SU-DHL-6 (cell line): ENCODE data around the gene MED14.

Experiments used
- H2AFZ ChIP-seq: fragments of 200-600 bp; sonication (generic); 2 replicates; pipeline ENCODE4 v1.6.1; 2014; ENCODE audit warnings: low read depth, mild to moderate bottlenecking, moderate library complexity, mixed read lengths, antibody characterized with exemption, low read length; ENCODE audit not compliant: severe bottlenecking
- H3F3A ChIP-seq: fragments of 200-600 bp; shearing (Covaris generic); 2 replicates; pipeline ENCODE4 v1.6.0; 2016; ENCODE audit warnings: antibody characterized with exemption, mild to moderate bottlenecking; ENCODE audit not compliant: insufficient read depth
- H3K27ac ChIP-seq: fragments of 200-600 bp; sonication (generic); 2 replicates; pipeline ENCODE4 v1.5.1; 2016; ENCODE audit warnings: low read depth, mild to moderate bottlenecking, low read length, moderate library complexity, mixed read lengths
- H3K27me3 ChIP-seq: fragments of 200-600 bp; sonication (generic), shearing (Covaris generic); 2 replicates; pipeline ENCODE4 v1.6.0; 2014; ENCODE audit warnings: mild to moderate bottlenecking, low read length
- H3K36me3 ChIP-seq: fragments of 200-600 bp; sonication (generic); 2 replicates; pipeline ENCODE4 v1.6.1; 2014; ENCODE audit warnings: mild to moderate bottlenecking, low read length, mixed read lengths
- H3K4me2 ChIP-seq: fragments of 300-600, 200-600 bp; shearing (Covaris generic), sonication (generic); 2 replicates; pipeline ENCODE4 v1.6.0; 2014; ENCODE audit warnings: low read length, low read depth, mild to moderate bottlenecking; ENCODE audit not compliant: poor library complexity, severe bottlenecking
- H3K4me3 ChIP-seq: fragments of 200-600 bp; sonication (generic); 2 replicates; pipeline ENCODE4 v1.5.1; 2014; ENCODE audit warnings: antibody characterized with exemption, low read length, mild to moderate bottlenecking, mixed read lengths; ENCODE audit not compliant: insufficient read depth, poor library complexity, severe bottlenecking
- H3K79me2 ChIP-seq: fragments of 200-600 bp; sonication (generic); 2 replicates; pipeline ENCODE4 v1.6.1; 2014; ENCODE audit warnings: mild to moderate bottlenecking, low read length, moderate library complexity; ENCODE audit not compliant: insufficient read depth
- H3K9ac ChIP-seq: fragments of 200-600 bp; sonication (generic); 2 replicates; pipeline ENCODE4 v1.7.0; 2014; ENCODE audit warnings: mild to moderate bottlenecking, low read length
- H3K9me2 ChIP-seq: fragments of 200-600 bp; sonication (generic); replicated peaks from 2 replicates; pipeline ENCODE4 v1.6.1; 2014; ENCODE audit warnings: low read length; ENCODE audit not compliant: insufficient read depth
- H3K9me3 ChIP-seq: fragments of 200-600 bp; sonication (generic); 2 replicates; pipeline ENCODE4 v1.6.1; 2014; ENCODE audit warnings: low read length, mixed read lengths; ENCODE audit not compliant: insufficient read depth
- H4K20me1 ChIP-seq: fragments of 200-600 bp; sonication (generic); 2 replicates; pipeline ENCODE4 v1.6.1; 2014; ENCODE audit warnings: low read depth, mild to moderate bottlenecking, antibody characterized with exemption, low read length, moderate library complexity, mixed read lengths
- CTCF ChIP-seq: fragments of 200-600 bp; sonication (generic); IDR thresholded peaks from one replicate; pipeline ENCODE4 v1.5.1; 2017; ENCODE audit warnings: antibody characterized with exemption, mild to moderate bottlenecking, low read length, moderate library complexity; ENCODE audit not compliant: insufficient read depth, poor library complexity, severe bottlenecking
- EZH2phosphoT487 ChIP-seq: fragments of 200-600 bp; sonication (generic), shearing (Covaris generic); conservative IDR thresholded peaks from 2 replicates; pipeline ENCODE4 v1.6.1; 2018; ENCODE audit warnings: mild to moderate bottlenecking, antibody characterized with exemption, low read length, moderate library complexity, mixed read lengths

The MED14 gene

GRCh38 chrX:40719731-40720130, 15.6 kb downstream of the MED14 start:
- H3K36me3 ChIP-seq = no peaks in the 10 kb centered on the region
- H3K4me2 ChIP-seq = no peak overlapping the region
- H4K20me1 ChIP-seq = no peaks in the 10 kb centered on the region
- H3F3A ChIP-seq = no peaks in the 10 kb centered on the region
- no peak overlapping the region for H3K4me3 ChIP-seq
- H3K27ac ChIP-seq = no peak overlapping the region
- no peaks in the 10 kb centered on the region for H3K27me3 ChIP-seq
- H3K9me3 ChIP-seq = no peaks in the 10 kb centered on the region
- H3K9ac ChIP-seq = no peak overlapping the region
- peaks cover 71% of the 10 kb centered on the region for H3K79me2 ChIP-seq
- no peaks in the 10 kb centered on the region for H3K9me2 ChIP-seq
- H2AFZ ChIP-seq = no peak overlapping the region
- TF ChIP-seq EZH2phosphoT487 (no peak), CTCF (no peak)

DNA sequence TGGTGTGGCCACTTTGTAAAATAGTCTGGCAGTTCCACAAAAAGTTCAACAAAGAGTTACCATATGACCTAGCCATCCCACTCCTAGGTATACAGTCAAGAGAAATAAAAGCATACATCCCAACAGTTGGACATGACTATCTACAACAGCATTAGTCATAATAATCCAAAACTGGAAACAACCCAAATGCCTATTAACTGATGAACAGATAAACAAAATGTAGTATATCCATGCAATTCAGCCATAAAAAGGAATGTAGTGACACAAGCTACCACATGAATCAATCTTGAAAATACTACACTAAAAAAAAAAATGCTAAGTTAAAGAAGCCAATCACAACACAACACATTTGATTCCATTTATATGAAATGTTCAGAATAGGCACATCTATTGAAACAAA, 16.1 kb downstream of the MED14 start:
- H3K79me2 ChIP-seq = peaks cover 71% of the 10 kb centered on the region
- no peaks in the 10 kb centered on the region for H3F3A ChIP-seq
- H3K27me3 ChIP-seq = no peaks in the 10 kb centered on the region
- H3K27ac ChIP-seq = no peak overlapping the region
- no peaks in the 10 kb centered on the region for H3K9me3 ChIP-seq
- no peak overlapping the region for H2AFZ ChIP-seq
- no peak overlapping the region for H3K4me2 ChIP-seq
- no peak overlapping the region for H3K4me3 ChIP-seq
- H3K9ac ChIP-seq = no peak overlapping the region
- TF ChIP-seq EZH2phosphoT487 (no peak), CTCF (no peak)
- H3K9me2 ChIP-seq = no peaks in the 10 kb centered on the region
- no peaks in the 10 kb centered on the region for H3K36me3 ChIP-seq
- no peaks in the 10 kb centered on the region for H4K20me1 ChIP-seq

- Histone ChIP-seq H3K36me3 (peaks cover 3% of the 10 kb centered on the region; the same call in 1 of the 2 replicates), H3K4me3 (no peak overlapping the region), H3F3A (no peaks in the 10 kb centered on the region), H3K4me2 (no peak overlapping the region), H3K9ac (no peak overlapping the region), H3K27ac (no peak overlapping the region), H3K9me2 (no peaks in the 10 kb centered on the region), H4K20me1 (no peaks in the 10 kb centered on the region), H3K27me3 (no peaks in the 10 kb centered on the region), H2AFZ (no peak overlapping the region), H3K79me2 (0 out of 2 replicates have a peak, but pooled peaks cover 2% of the 10 kb centered on the region), H3K9me3 (no peaks in the 10 kb centered on the region)
- no peak for TF ChIP-seq EZH2phosphoT487
- no peak for TF ChIP-seq CTCF
Measured at GRCh38 chrX:40709395-40709794, 25.9 kb downstream of the MED14 start.
